Hindlimb muscle (tissue), 1 donor: ENCODE measurements around the gene PLEKHA7. TPM values are rescaled to one million over a fixed set of nuclear protein-coding genes. Genes with fewer than 3 reads are reported as not detected.
A peak's percentile ranks its signal among the peaks of the same experiment; 100 is the strongest.
"Not testable (repeated sequence)": the region's sequence is repeated elsewhere in the genome, so short reads cannot be mapped to it uniquely, and the experiment has no call there.

Source experiments
- DNase-seq: peaks from one replicate; pipeline ENCODE4 v3.0.0-alpha.2; 2013
- polyA plus RNA-seq: library from polyadenylated mRNA; unstranded; fragments of 120-200 nt; gene quantifications from one replicate; pipeline ENCODE4 v1.2.1, GENCODE V29; 2013; ENCODE audit not compliant: insufficient read length

PLEKHA7 gene
- polyA plus RNA-seq, 1 donor = 5.7 TPM

GRCh38 chr11:16902781-16903378, 111.3 kb downstream of the PLEKHA7 start:
- no peak for DNase-seq

- no peak for DNase-seq
These were observed 112.0 kb downstream of the PLEKHA7 start for GRCh38 chr11:16902182-16902581.

DNA sequence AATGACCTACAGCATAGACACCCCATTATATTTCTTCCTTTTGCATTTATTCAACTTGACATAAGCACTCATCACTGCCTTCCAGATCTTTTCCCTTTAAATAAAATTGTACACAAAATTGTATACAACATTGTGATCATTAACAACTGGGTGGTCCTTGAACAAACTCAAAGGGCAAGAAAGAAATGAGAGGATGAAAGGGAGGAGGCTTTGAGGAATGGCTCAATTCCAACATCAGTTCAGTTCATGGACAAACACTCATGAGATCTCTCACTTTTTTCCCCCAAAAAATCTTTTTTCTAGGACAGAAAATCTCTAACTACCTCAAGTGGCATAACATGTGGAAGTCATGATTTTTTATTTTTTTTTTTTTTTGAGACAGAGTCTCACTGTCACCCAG, 113.7 kb downstream of the PLEKHA7 start:
- no peak for DNase-seq

- DNase-seq = no peak
These were observed 114.4 kb downstream of the PLEKHA7 start for GRCh38 chr11:16899708-16900303.

- no peak for DNase-seq
These were observed 115.8 kb downstream of the PLEKHA7 start for GRCh38 chr11:16898274-16898985.

DNA sequence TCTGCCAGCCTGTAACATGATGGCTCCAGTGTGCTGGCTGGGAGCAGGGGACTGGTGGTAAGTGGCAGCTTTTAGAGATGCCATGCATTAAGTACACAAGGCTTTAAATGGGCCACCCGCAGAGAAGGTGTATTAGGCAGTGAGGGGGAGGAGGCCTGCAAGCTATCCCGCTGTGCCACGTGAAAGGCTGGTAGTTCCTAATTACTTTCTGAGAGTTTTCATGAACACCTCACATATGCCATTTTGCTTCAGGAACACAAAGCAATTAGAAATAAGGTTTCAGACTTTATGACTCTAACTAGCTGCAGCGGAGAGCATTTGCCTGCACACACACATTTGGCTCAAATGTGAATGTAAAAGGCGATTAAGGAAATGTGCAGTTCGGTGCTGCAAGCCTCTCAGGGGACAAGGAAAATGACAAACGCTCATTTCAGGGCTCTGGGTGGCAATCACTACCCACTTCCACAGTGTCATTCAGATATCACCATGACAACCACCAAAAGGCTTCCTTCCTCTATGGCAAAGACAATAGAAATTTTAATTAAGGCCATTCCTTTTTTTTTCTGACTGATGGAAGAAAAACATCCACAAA, 116.6 kb downstream of the PLEKHA7 start:
- DNase-seq = no peak

DNA sequence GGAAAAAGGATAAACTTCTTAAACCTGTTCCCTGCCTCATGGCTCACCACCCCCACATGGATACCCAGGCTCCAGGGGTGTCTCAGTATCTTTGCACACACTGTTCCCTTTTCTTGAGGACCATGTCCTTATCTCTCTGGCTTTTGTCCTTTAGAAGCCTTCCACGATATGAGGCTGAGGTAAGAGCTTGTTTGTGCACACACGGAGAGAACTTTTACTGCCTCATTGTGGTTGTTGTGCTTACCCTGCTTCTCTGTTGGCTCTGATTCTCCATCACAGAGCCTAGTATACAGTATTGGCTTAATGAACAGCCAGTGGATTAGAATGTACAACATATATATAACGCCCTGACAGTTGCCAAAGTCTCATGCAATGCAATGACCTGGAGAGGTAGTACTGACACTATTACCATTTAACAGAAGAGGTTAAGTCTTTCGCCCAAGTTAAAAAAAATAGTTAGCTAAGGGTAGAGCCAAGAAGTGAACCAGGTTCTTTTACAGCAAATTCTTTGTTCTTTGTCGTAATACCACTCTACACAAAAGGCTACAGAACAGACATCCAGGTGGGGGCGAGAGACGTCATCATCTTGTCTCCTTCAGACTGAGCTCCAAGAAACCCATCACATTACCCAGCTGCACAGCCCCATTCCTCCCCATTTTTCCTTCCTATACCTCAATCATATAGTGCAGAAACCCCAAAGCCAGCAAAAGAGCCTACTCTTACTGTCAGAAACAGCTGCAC, 117.3 kb downstream of the PLEKHA7 start:
- no peak for DNase-seq

DNA sequence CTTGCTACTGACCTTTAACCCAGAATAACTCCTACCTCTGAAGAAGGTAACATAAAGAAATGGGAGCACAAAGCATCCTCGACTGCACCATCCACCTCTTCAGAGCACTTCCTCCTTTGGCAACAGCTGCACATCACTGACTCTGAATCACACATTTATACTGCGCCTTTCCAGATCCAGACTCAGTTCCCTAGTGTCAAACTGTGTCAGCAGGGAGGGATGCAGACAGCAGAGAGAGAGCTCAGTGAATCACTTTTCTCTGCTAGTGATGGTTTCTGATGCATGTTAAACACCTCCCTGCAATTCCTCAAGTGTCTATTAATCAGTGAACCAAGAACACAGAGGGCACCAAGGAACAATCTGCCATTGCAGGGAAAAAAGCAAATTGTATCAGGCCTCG, 118.9 kb downstream of the PLEKHA7 start:
- no peak for DNase-seq

- DNase-seq = no peak
These were observed 120.7 kb downstream of the PLEKHA7 start for GRCh38 chr11:16893456-16894066.

DNA sequence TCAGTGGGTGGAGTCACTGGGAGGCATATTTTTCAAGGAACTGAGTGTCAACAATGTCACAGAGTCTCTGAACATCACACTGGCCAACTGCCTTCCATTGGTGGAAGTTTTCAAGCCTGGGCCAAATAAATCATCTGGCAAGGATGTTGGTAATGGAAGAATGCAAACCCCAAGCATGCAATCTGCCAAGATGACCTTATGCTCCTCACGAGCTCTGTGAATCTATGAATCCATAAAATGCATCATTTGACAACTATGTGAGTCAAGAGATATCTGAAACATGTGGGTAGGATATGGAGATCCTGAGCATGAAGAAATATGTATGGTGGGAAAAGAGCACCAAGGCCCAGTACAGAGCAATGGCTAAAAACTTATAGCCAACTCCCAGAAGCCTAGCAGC, 122.2 kb downstream of the PLEKHA7 start:
- DNase-seq = no peak

DNA sequence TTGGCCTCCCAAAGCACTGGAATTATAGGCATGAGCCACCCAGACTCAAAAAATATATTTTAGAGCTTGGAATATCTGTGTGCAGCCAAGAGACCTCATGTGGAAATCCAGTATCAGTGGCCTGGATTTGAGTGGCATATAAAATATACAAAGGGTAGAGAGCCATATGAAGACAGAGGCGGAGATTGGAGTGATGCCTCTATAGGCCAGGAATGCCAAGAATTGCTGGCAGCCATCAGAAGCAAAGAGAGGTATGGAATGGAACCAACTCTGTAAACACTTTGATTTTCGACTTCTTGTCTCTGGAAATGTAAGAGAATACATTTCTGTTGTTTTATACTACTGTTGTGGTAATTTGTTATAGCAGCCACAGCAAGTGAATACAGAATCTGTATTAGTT, 123.0 kb downstream of the PLEKHA7 start:
- DNase-seq = no peak

DNA sequence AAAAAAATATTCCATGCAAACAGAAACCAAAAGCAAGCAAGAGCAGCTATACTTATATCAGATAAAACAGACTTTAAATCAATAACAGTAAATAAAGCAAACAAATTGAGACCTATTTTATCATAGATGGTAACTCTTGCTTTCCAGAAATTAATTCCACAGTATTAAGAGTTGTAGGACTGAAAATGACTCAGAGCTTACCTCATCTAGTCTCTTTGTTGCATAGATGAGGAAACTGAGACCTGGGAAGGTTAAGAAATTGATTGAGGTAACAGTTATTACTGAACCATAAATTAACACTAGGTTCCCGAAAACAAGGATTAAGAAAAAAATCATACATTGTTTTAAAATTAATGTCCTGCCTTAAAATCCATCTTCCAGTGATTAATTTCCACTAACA, 123.8 kb downstream of the PLEKHA7 start:
- no peak for DNase-seq

DNA sequence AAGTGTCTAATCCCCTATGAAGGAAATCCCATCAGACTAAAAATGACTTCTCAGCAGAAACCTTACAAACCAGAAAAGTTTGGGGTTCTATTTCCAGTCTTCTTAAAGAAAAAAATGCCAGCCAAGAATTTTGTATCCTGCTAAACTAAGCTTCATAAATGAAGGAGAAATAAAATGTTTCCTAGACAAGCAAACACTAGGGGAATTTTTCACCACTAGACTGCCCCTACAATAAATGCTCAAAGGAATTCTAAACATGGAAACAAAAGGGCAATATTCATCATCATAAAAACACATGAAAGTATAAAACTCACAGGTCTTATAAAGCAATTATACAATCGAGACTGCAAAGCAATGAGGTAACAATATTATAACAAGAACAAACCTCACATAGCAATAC, 124.3 kb downstream of the PLEKHA7 start:
- DNase-seq = no peak

GRCh38 chr11:16889010-16889409, 125.2 kb downstream of the PLEKHA7 start:
- not testable (repeated sequence) for DNase-seq

- DNase-seq = not testable (repeated sequence)
These were observed 126.3 kb downstream of the PLEKHA7 start for GRCh38 chr11:16887887-16888286.

DNA sequence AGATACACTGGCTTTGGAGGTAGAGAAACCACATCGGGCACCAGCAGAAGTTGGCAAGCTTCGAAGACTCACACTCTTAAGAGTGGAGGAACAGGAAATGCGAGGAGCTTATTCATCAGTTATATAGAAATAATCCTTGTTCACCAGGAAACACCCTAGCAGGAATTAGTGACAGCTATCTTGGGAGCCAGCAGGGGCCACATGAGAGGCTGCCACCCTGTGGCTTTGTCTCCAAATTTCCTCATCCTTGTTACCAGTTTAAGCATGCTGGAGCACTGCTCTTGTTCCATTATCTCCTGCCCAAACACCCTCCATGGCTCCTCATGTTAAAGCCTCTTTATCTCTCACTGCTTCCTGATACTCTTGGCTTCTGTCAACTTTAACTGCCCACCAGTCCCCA, 131.0 kb downstream of the PLEKHA7 start:
- no peak for DNase-seq

DNA sequence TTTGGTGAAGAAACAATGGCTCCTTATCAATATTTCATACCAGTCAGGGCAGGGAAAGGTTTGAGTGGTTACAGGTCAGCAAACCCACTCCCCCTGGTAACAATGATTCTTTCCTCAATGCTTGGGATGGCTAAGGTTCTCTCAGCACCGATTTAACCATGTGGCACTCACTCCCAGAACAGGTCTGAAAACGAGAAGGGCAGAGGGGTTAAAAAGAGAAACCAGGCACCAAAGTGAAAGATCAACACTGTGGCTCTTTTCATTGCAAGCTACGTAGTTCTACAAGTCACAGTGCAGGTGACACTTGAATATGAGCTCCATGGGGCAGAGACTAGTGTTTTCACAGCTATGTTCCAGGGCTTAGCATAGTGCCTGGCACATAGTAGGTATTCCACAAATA, 132.4 kb downstream of the PLEKHA7 start:
- DNase-seq = no peak

GRCh38 chr11:16881074-16881709, 133.0 kb downstream of the PLEKHA7 start:
- peak; percentile 36 for DNase-seq

- no peak for DNase-seq
These were observed 133.9 kb downstream of the PLEKHA7 start for GRCh38 chr11:16880184-16880801.

DNA sequence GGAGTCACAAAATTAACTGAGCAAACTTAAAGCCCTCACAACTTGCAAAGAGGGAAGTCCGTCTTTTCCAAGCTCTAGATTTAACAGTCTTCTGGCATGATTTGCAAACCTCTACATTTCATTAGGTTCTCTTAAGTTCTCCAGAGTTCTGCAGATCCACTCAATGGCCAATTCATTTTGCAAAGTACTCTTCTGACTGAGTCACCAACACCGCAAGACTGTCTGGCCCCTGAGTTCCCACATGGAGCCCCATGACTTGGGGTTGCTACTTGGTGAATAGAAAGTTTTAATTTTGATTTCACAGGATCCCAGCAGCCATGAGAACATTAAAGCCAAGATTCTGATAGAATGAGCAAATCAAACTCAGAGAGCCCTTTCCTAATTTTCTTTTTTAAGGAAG, 134.5 kb downstream of the PLEKHA7 start:
- no peak for DNase-seq

DNA sequence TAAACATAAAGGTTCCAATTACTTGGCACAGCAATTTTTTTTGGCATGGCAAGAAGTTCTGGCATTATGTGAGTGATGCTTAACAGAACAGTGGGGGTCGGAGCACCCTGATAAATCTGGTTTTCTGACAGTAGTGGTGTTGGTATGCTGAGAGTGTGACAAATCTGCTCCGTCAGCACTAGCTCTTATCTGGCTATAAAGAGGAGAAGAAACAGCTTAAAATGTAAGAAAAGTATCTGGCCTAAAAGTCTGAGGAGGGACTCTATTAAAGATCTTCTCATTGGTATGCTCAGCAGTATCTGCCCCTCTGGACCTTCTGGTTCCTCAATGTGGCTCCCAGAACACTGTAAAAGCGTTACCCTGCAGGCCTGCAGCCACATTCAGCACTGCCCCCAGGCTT, 137.4 kb downstream of the PLEKHA7 start:
- DNase-seq = no peak
